HUES64 (cell line): ENCODE results near the gene CAMK1G.

Experiments
- H3K27ac ChIP-seq: 2 replicates; pipeline ENCODE4 v1.7.0; 2013; ENCODE audit warnings: low read depth, low read length, inconsistent platforms
- H3K27me3 ChIP-seq: 2 replicates; pipeline ENCODE4 v1.6.1; 2013; ENCODE audit warnings: mild to moderate bottlenecking, low read length; ENCODE audit not compliant: insufficient read depth
- H3K36me3 ChIP-seq: 2 replicates; pipeline ENCODE4 v1.6.1; 2013; ENCODE audit warnings: mild to moderate bottlenecking, low read length; ENCODE audit not compliant: insufficient read depth
- H3K4me1 ChIP-seq: 2 replicates; pipeline ENCODE4 v1.6.1; 2013; ENCODE audit warnings: mild to moderate bottlenecking, low read length, moderate library complexity; ENCODE audit not compliant: insufficient read depth
- H3K4me3 ChIP-seq: 2 replicates; pipeline ENCODE4 v1.5.1; 2013; ENCODE audit warnings: mild to moderate bottlenecking, low read length, moderate library complexity
- H3K9ac ChIP-seq: 2 replicates; pipeline ENCODE4 v1.6.1; 2013; ENCODE audit warnings: mild to moderate bottlenecking, low read depth, low read length
- H3K9me3 ChIP-seq: 2 replicates; pipeline ENCODE4 v1.6.1; 2013; ENCODE audit warnings: low read depth, low read length; ENCODE audit not compliant: insufficient read depth
- WGBS: fragments of 150-250, 120-280 bp; methylation state at CpG from one replicate; pipeline ENCODE4 v1.1.7; 2013; ENCODE audit warnings: missing lambda C conversion rate; 5-methylcytosine and 5-hydroxymethylcytosine counted together

CAMK1G gene

DNA sequence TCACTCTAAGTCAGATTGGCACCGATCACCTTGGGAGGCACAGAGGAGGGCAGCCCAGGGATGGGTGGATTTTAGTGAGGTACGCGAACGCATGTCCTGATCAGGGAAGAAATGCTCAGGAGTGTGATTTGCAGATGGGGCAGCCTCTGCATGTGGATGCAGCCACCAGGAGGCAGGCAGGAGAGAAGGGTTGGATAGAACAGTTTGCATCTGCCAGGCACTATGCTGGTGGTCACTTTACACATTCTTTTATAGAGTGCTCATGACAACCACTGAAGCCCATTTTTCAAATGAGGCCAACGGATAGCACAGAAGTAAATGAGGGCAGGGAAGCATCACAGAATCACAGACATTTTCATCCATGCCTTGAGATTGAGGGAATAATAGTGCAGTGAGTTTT lies 63.0 kb downstream of the CAMK1G start:
- Histone ChIP-seq H3K4me1 (no peaks in the 10 kb centered on the region; the same call in 1 of the 2 replicates), H3K27me3 (no peaks in the 10 kb centered on the region), H3K9ac (no peak overlapping the region), H3K36me3 (no peaks in the 10 kb centered on the region), H3K9me3 (no peaks in the 10 kb centered on the region), H3K27ac (no peak overlapping the region), H3K4me3 (no peak overlapping the region)
- 76% methylated on average over 5 of the region's 5 CpGs for WGBS

DNA sequence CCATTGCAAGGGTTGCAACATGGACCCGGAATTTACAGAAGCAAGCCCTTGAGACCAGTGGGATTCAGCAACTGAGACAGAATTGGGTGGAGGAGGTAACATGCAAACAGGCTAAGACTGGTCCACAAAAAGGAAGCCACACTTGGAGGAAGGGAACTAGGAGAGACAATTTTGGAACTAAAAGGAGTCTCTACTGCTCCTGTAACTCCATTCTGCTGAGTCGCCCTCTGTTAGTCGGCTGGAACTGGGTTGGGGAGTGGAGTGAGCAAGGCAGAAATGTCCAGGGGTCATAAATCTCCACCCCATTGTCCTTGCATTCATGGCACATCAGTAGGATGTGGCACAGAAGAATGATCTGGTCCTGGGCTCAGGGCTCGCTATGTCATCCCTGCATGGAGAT lies 63.6 kb downstream of the CAMK1G start:
- 89% methylated on average over 4 of the region's 4 CpGs for WGBS
- Histone ChIP-seq H3K9ac (no peak overlapping the region), H3K4me1 (no peaks in the 10 kb centered on the region; the same call in 1 of the 2 replicates), H3K9me3 (no peaks in the 10 kb centered on the region), H3K36me3 (no peaks in the 10 kb centered on the region), H3K27ac (no peak overlapping the region), H3K4me3 (no peak overlapping the region), H3K27me3 (no peaks in the 10 kb centered on the region)

DNA sequence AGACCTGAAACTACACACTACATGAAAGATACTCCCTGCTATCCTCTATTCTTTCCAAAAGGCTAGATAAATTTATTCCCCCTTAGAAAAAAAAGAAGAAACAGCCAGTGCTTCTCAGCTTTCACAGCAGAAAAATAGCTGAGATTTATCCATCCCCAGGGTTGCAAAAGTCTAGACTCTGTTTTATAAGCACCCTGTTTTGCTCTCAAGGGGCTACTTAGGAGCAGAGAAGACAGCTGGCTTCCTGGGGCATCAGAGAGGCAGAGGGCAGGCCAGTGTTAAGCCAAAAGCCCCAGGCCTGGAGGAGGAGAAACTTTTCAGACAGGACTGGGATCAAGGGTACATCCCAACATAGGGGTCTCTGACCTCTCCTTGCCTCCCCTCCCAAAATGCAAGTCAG lies 64.8 kb downstream of the CAMK1G start:
- peaks cover 11% of the 10 kb centered on the region; the same call in 1 of the 2 replicates for H3K4me1 ChIP-seq
- no peak overlapping the region for H3K27ac ChIP-seq
- no peak overlapping the region for H3K9ac ChIP-seq

DNA sequence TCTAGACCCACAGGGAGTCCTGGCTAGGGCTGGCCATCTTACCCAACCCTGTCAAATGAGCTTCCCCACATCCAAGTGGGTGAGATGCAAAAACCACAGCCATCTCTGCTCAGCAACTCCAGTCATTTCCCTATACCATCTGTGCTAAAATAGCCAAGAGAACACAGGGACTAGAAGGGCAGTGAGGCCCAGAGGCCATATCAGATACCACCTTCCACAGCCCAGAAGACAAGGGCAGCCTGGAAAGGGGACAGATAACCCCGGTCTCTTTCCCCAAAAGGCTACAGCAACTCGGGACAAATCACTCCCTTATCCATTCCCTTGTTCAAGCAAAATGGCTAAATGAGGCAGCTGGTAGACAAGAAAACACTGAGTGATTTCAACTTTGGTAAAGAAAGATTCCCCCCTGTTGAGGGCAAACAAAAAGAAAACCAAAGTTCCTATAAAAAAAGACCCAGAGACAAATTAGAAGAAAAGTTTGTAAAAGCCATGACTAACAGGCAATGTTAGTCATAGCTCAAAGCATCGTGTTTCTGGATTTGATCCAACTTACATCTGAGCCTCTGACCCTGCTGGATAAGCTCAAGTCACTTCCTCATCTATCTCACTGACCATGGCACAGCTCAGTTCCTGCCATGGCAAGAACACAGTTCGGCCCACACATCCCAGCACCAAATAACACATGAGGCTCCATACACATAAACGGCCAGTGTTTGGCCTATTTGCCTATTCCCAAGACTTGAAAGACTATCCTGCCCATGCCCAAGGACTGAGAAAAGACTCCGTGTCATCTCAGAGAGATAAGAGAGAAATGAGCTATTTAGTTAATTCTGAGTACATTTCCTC lies 65.6 kb downstream of the CAMK1G start:
- Histone ChIP-seq H3K4me3 (no peak overlapping the region), H3K27me3 (no peaks in the 10 kb centered on the region), H3K4me1 (peaks cover 16% of the 10 kb centered on the region; the same call in 1 of the 2 replicates), H3K9ac (no peak overlapping the region), H3K36me3 (no peaks in the 10 kb centered on the region), H3K9me3 (no peaks in the 10 kb centered on the region), H3K27ac (no peak overlapping the region)
- 81% methylated on average over 6 of the region's 6 CpGs for WGBS

More for the DNA sequence above, 64.8 kb downstream of the CAMK1G start:
- H3K9me3 ChIP-seq: no peaks in the 10 kb centered on the region
- no peaks in the 10 kb centered on the region for H3K36me3 ChIP-seq
- H3K27me3 ChIP-seq: no peaks in the 10 kb centered on the region
- H3K4me3 ChIP-seq: no peak overlapping the region

DNA sequence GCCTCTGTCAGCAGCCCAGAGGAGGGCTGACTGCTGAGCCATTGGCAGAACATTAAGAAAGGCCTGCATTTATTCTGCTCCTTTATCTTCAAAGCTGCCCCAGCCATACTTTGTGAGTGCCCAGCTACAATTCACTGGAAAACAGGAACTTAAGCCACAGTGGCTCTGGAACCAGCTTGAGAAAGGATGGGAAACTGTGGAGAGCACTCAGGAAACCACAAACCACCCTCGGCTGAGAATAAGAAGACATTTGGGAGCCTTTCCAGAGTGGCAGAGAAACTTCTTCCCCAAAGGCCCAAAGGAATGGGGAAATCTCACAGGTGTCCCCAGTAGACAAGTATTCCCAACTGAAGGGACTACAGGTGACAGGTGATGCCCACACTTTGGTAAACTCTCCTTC lies 66.9 kb downstream of the CAMK1G start:
- 96% methylated on average over 1 of the region's 1 CpG for WGBS
- Histone ChIP-seq H3K4me1 (peaks cover 16% of the 10 kb centered on the region; the same call in 1 of the 2 replicates), H3K27me3 (no peaks in the 10 kb centered on the region), H3K4me3 (no peak overlapping the region), H3K27ac (no peak overlapping the region), H3K36me3 (no peaks in the 10 kb centered on the region), H3K9me3 (no peaks in the 10 kb centered on the region), H3K9ac (no peak overlapping the region)

DNA sequence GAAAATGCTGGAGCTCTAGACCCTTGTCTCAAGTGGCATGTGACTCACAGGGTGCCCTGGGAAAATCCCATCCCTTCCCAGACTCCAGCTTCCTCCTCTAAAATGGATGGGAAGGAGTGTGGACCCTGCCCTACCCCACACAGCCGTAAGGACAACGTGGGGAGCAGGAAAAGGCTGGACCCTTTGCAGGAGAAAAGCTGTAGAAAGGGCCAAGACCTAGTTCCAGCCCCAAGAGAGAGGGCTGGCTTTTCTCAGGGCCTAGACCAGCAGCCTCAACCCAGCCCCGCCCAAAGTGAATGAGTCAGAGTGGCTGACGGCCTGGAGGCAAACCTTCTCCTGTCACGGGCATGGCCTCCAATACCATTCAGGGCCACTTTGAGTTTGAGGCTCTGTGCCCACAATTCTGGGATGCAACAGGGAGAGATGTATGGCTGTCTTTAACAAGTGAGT lies 67.6 kb downstream of the CAMK1G start:
- WGBS: 65% methylated on average over 5 of the region's 5 CpGs
- H3K4me3 ChIP-seq: no peak overlapping the region
- H3K9ac ChIP-seq: no peak overlapping the region
- no peak overlapping the region for H3K27ac ChIP-seq
- no peaks in the 10 kb centered on the region for H3K36me3 ChIP-seq
- no peaks in the 10 kb centered on the region for H3K27me3 ChIP-seq
- H3K9me3 ChIP-seq: no peaks in the 10 kb centered on the region
- peaks cover 16% of the 10 kb centered on the region; the same call in 1 of the 2 replicates for H3K4me1 ChIP-seq

DNA sequence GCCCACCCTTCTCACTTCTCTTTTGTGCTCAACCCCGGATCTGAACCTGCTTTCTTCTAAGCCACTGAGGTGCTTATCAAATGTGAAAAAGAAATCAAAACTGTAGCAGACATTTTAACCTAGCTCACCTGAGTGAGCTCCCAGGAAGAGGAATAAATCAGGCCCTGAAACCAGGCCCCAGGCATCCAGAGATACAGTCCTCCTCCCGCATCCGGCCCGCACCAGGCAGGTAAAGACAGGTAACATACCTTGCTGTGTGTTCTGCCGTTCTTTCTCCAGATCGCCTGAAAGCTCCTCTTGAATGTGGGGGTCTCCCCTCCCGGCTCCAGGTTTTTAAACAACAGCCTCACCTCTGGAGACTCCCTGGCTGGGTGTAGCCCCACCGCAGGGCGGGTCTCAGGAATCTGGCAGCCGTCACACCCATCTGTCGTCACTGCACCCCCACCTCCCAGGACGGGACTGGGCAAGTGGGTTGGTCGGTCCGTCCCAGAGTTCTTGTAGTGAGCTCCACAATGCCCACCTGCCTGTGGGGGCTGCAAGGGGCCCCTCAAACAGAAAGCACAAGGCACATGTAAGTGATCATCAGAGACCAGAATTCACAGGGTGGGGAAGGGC lies 68.7 kb downstream of the CAMK1G start, which contains the start of gene LAMB3:
Gene LAMB3, minus strand, starts transcription at position 305 of the 615 bp plus-strand sequence. CDS start 1,481 bp downstream, outside the sequence.
- Histone ChIP-seq H3K27me3 (no peaks in the 10 kb centered on the region), H3K4me3 (no peak within 1 kb of the TSS), H3K9ac (no peak within 1 kb of the TSS), H3K9me3 (no peaks in the 10 kb centered on the region), H3K36me3 (no peaks in the 10 kb centered on the region), H3K4me1 (peaks cover 16% of the 10 kb centered on the region; the same call in 1 of the 2 replicates), H3K27ac (no peak within 1 kb of the TSS; the same call in 1 of the 2 replicates)
- 87% methylated on average over 14 of the region's 14 CpGs for WGBS

DNA sequence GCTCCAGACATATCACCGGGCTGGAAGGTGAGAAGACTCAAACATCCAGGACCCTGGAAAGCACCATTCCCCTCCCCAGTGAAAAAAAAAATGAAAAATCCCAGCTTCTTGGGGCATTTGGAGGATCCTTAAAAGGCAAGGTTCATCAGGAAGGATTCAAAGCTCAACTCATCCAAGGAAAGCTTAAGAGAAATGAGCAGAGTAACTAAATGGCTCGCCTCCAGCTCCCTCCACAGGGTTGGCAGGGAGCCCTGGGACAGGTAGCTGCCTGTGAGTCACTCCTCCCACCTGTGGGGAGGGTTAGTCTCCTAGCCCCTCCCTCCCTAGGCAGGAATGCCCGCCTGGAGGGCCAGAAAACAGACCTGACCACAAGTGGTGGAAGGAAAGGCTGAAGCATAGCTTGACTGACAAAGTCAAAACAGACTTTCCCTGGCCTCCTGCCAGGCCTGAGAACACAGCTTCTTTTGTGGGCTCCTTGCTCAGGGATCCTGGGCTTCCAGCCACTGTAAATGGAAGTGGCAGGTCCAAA lies 69.4 kb downstream of the CAMK1G start:
- no peak overlapping the region for H3K4me3 ChIP-seq
- H3K9ac ChIP-seq: no peak overlapping the region
- H3K9me3 ChIP-seq: no peaks in the 10 kb centered on the region
- H3K4me1 ChIP-seq: peaks cover 16% of the 10 kb centered on the region; the same call in 1 of the 2 replicates
- no peaks in the 10 kb centered on the region for H3K36me3 ChIP-seq
- H3K27me3 ChIP-seq: no peaks in the 10 kb centered on the region
- H3K27ac ChIP-seq: no peak overlapping the region; the same call in 1 of the 2 replicates
- 51% methylated on average over 2 of the region's 3 CpGs for WGBS

DNA sequence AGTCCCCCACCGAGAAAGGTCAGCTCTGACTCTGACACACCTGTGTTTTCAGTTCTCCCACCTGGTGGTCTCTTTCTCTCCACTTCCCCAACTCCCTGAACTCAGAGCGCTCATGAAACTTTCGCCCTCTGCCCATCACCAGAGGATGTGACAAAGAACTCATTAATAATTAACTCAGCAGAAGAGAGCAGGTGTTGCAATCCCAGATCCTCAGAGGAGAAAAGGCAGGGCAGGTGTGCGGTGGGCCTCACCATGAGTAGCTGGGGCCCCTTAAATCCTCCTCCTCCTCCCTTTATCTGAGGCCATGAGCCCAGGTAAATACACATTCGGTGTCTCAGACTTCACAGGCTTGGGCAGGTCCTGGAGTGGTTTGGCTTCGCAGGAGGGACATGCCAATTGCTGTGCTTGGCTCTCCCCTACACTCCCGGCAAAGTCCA lies 70.4 kb downstream of the CAMK1G start:
- 91% methylated on average over 7 of the region's 7 CpGs for WGBS
- no peak overlapping the region for H3K9ac ChIP-seq
- no peak overlapping the region for H3K4me3 ChIP-seq
- H3K27me3 ChIP-seq: no peaks in the 10 kb centered on the region
- no peaks in the 10 kb centered on the region for H3K9me3 ChIP-seq
- H3K27ac ChIP-seq: no peak overlapping the region
- no peaks in the 10 kb centered on the region for H3K36me3 ChIP-seq
- peaks cover 16% of the 10 kb centered on the region; the same call in 1 of the 2 replicates for H3K4me1 ChIP-seq

DNA sequence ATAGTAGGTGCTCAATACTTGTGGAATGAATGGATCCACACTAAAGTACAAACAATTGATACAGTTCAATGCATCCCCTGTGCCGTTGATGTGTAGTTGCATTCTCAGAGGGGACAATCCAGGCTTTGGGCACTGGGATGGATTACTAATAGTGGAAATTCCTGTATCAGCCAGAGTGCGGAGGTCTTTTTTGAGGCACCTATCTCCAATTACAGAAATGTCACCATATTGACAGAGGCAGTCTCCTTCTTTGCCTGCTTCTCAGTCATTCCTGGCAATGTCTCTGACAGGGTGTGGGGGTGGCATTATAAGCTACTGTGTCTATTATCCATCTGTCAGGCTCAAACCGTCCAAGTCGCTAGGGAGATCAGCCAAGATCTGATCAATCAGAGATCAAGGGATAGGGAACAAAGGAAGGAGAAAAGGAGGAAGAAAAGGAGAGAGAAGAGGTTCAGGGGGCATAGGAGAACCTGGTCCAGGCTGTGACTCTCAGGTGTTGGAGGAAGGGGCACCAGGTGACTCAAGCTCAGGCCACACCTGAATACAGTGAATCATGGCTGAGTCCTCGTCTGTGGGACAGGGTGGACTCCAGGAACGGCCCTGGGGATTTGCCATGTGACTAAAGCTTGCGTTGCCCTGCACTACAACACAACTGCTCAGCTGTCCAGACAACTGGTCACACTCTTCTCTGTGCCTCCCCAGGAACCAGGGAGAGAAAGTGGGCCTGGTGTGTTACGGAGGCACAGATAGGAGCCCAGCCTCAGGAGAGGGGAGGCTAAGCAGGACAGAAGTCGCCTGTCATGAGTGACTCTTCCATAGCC lies 72.1 kb downstream of the CAMK1G start:
- H3K4me3 ChIP-seq: no peak overlapping the region
- H3K27me3 ChIP-seq: no peaks in the 10 kb centered on the region
- H3K36me3 ChIP-seq: no peaks in the 10 kb centered on the region
- 94% methylated on average over 9 of the region's 9 CpGs for WGBS
- no peak overlapping the region for H3K9ac ChIP-seq
- H3K27ac ChIP-seq: no peak overlapping the region
- H3K9me3 ChIP-seq: no peaks in the 10 kb centered on the region
- H3K4me1 ChIP-seq: peaks cover 16% of the 10 kb centered on the region; the same call in 1 of the 2 replicates
